ENCODE results near the gene AFG1L. TPM values are rescaled to one million over a fixed set of nuclear protein-coding genes. Genes with fewer than 3 reads are reported as not detected.

The AFG1L gene
- total and polyA plus RNA-seq, 3 experiments from 2014 or later: 4.4 to 5.3 (median 4.4) TPM

- Histone ChIP-seq H3K27ac (ENCODE audit: low read depth, low read length) (no peak overlapping the region), H3K9me3 (ENCODE audit: low read length) (no peaks in the 10 kb centered on the region), H3K4me3 (ENCODE audit: low read length) (no peak overlapping the region), H3K4me1 (ENCODE audit: insufficient read depth, low read length) (no peaks in the 10 kb centered on the region), H3K36me3 (ENCODE audit: insufficient read depth, low read length) (no peaks in the 10 kb centered on the region), H3K27me3 (ENCODE audit: insufficient read depth, low read length, poor library complexity, severe bottlenecking) (no peaks in the 10 kb centered on the region)
- no peak for DNase-seq
- Mint-ChIP-seq H3K9me3 (no peaks in the 10 kb centered on the region), H3K4me1 (no peaks in the 10 kb centered on the region), H3K36me3 (peaks cover 9 to 45% (median 14%) of the 10 kb centered on the region in 3 donors), H3K4me3 (no peak overlapping the region), H3K27me3 (no peaks in the 10 kb centered on the region), H3K27ac (no peak overlapping the region)
- POLR2A ChIA-PET: no interaction called here
- CTCF ChIA-PET: interaction anchor here (1.0 kb wide), 1 partner anchor 11 kb away, joined by 5 read pairs; no protein-coding TSS in a partner anchor
Observed at GRCh38 chr6:108502832-108503231, 208.0 kb downstream of the AFG1L start.

- no peak overlapping the region for H3K27ac Mint-ChIP-seq
- no peaks in the 10 kb centered on the region for H3K27me3 ChIP-seq (ENCODE audit: insufficient read depth, low read length, poor library complexity, severe bottlenecking)
- no peaks in the 10 kb centered on the region for H3K4me1 ChIP-seq (ENCODE audit: insufficient read depth, low read length)
- POLR2A ChIA-PET: no interaction called here
- no peaks in the 10 kb centered on the region for H3K9me3 Mint-ChIP-seq
- peaks cover 11 to 36% (median 11%) of the 10 kb centered on the region in 3 donors for H3K36me3 Mint-ChIP-seq
- no peak overlapping the region for H3K27ac ChIP-seq (ENCODE audit: low read depth, low read length)
- DNase-seq: no peak
- CTCF ChIA-PET: no interaction called here
- H3K27me3 Mint-ChIP-seq: peaks cover 0 to 1% of the 10 kb centered on the region in 2 donors
- no peak overlapping the region for H3K4me3 Mint-ChIP-seq
- no peak overlapping the region for H3K4me3 ChIP-seq (ENCODE audit: low read length)
- no peaks in the 10 kb centered on the region for H3K9me3 ChIP-seq (ENCODE audit: low read length)
- H3K36me3 ChIP-seq (ENCODE audit: insufficient read depth, low read length): no peaks in the 10 kb centered on the region
- no peaks in the 10 kb centered on the region for H3K4me1 Mint-ChIP-seq
Observed at GRCh38 chr6:108507316-108507715, 212.5 kb downstream of the AFG1L start.

- H3K36me3 Mint-ChIP-seq: peaks cover 5 to 12% (median 8%) of the 10 kb centered on the region in 3 donors
- peaks cover 0 to 1% of the 10 kb centered on the region in 2 donors for H3K27me3 Mint-ChIP-seq
- H3K9me3 ChIP-seq (ENCODE audit: low read length): no peaks in the 10 kb centered on the region
- H3K9me3 Mint-ChIP-seq: no peaks in the 10 kb centered on the region
- H3K4me3 Mint-ChIP-seq: no peak overlapping the region
- DNase-seq: no peak
- H3K27me3 ChIP-seq (ENCODE audit: insufficient read depth, low read length, poor library complexity, severe bottlenecking): no peaks in the 10 kb centered on the region
- CTCF ChIA-PET: interaction anchor here (0.6 to 1.0 kb wide), 2 partner anchors 28 to 1355 kb away, joined by 3 read pairs; no protein-coding TSS in a partner anchor
- no peak overlapping the region for H3K4me3 ChIP-seq (ENCODE audit: low read length)
- no peak overlapping the region for H3K27ac ChIP-seq (ENCODE audit: low read depth, low read length)
- H3K36me3 ChIP-seq (ENCODE audit: insufficient read depth, low read length): no peaks in the 10 kb centered on the region
- POLR2A ChIA-PET: no interaction called here
- no peaks in the 10 kb centered on the region for H3K4me1 ChIP-seq (ENCODE audit: insufficient read depth, low read length)
- no peak overlapping the region for H3K27ac Mint-ChIP-seq
- H3K4me1 Mint-ChIP-seq: no peaks in the 10 kb centered on the region
Observed at GRCh38 chr6:108510461-108511319, 215.8 kb downstream of the AFG1L start.

GRCh38 chr6:108518714-108519576 is 224.1 kb downstream of the AFG1L start:
- Histone ChIP-seq H3K4me1 (ENCODE audit: insufficient read depth, low read length) (no peaks in the 10 kb centered on the region), H3K36me3 (ENCODE audit: insufficient read depth, low read length) (no peaks in the 10 kb centered on the region), H3K4me3 (ENCODE audit: low read length) (no peak overlapping the region), H3K9me3 (ENCODE audit: low read length) (no peaks in the 10 kb centered on the region), H3K27ac (ENCODE audit: low read depth, low read length) (no peak overlapping the region), H3K27me3 (ENCODE audit: insufficient read depth, low read length, poor library complexity, severe bottlenecking) (no peaks in the 10 kb centered on the region)
- DNase-seq: no peak
- Mint-ChIP-seq H3K4me3 (no peak overlapping the region), H3K36me3 (peaks cover 0 to 11% (median 4%) of the 10 kb centered on the region in 3 donors), H3K27me3 (no peaks in the 10 kb centered on the region), H3K9me3 (no peaks in the 10 kb centered on the region), H3K4me1 (no peaks in the 10 kb centered on the region), H3K27ac (no peak overlapping the region)
- ChIA-PET CTCF (interaction anchor here (1.1 to 1.9 kb wide), 3 partner anchors 9 to 374 kb away, joined by 3 to 5 read pairs (median 4); no protein-coding TSS in a partner anchor), POLR2A (no interaction called here)

GRCh38 chr6:108521616-108522107 is 226.8 kb downstream of the AFG1L start:
- ChIA-PET POLR2A (no interaction called here), CTCF (interaction anchor here (1.0 to 1.7 kb wide), 3 partner anchors 9 to 20 kb away, joined by 3 to 4 read pairs (median 4); no protein-coding TSS in a partner anchor)
- no peak for DNase-seq

GRCh38 chr6:108523697-108524096 is 228.8 kb downstream of the AFG1L start:
- no peaks in the 10 kb centered on the region for H3K36me3 ChIP-seq (ENCODE audit: insufficient read depth, low read length)
- H3K4me3 ChIP-seq (ENCODE audit: low read length): no peak overlapping the region
- no peaks in the 10 kb centered on the region for H3K9me3 Mint-ChIP-seq
- H3K27ac Mint-ChIP-seq: no peak overlapping the region
- no peaks in the 10 kb centered on the region for H3K9me3 ChIP-seq (ENCODE audit: low read length)
- CTCF ChIA-PET: interaction anchor here (0.9 to 1.5 kb wide), 2 partner anchors 411 to 571 kb away, joined by 3 to 5 read pairs; partner anchors contain the start of gene SESN1
- H3K27ac ChIP-seq (ENCODE audit: low read depth, low read length): no peak overlapping the region
- H3K36me3 Mint-ChIP-seq: peaks cover 0 to 11% (median 4%) of the 10 kb centered on the region in 3 donors
- H3K4me1 Mint-ChIP-seq: no peaks in the 10 kb centered on the region
- no peak overlapping the region for H3K4me3 Mint-ChIP-seq
- no peaks in the 10 kb centered on the region for H3K27me3 ChIP-seq (ENCODE audit: insufficient read depth, low read length, poor library complexity, severe bottlenecking)
- POLR2A ChIA-PET: no interaction called here
- no peaks in the 10 kb centered on the region for H3K4me1 ChIP-seq (ENCODE audit: insufficient read depth, low read length)
- no peaks in the 10 kb centered on the region for H3K27me3 Mint-ChIP-seq
- DNase-seq: no peak

More at GRCh38 chr6:108521616-108522107, 226.8 kb downstream of the AFG1L start:
- H3K9me3 Mint-ChIP-seq: no peaks in the 10 kb centered on the region
- H3K36me3 ChIP-seq (ENCODE audit: insufficient read depth, low read length): no peaks in the 10 kb centered on the region
- H3K4me1 ChIP-seq (ENCODE audit: insufficient read depth, low read length): no peaks in the 10 kb centered on the region
- H3K4me3 ChIP-seq (ENCODE audit: low read length): no peak overlapping the region
- H3K9me3 ChIP-seq (ENCODE audit: low read length): no peaks in the 10 kb centered on the region
- H3K27ac Mint-ChIP-seq: no peak overlapping the region
- H3K27me3 Mint-ChIP-seq: no peaks in the 10 kb centered on the region
- no peaks in the 10 kb centered on the region for H3K27me3 ChIP-seq (ENCODE audit: insufficient read depth, low read length, poor library complexity, severe bottlenecking)
- H3K27ac ChIP-seq (ENCODE audit: low read depth, low read length): no peak overlapping the region
- no peaks in the 10 kb centered on the region for H3K4me1 Mint-ChIP-seq
- peaks cover 0 to 11% (median 4%) of the 10 kb centered on the region in 3 donors for H3K36me3 Mint-ChIP-seq
- H3K4me3 Mint-ChIP-seq: no peak overlapping the region

- CTCF ChIA-PET: interaction anchor here (0.9 to 1.5 kb wide), 2 partner anchors 412 to 570 kb away, joined by 3 to 5 read pairs; partner anchors contain the start of gene SESN1
Observed at GRCh38 chr6:108524528-108525248, 229.8 kb downstream of the AFG1L start.

More at GRCh38 chr6:108524528-108525248, 229.8 kb downstream of the AFG1L start:
- no peak overlapping the region for H3K27ac ChIP-seq (ENCODE audit: low read depth, low read length)
- no peaks in the 10 kb centered on the region for H3K36me3 ChIP-seq (ENCODE audit: insufficient read depth, low read length)
- no peak overlapping the region for H3K4me3 ChIP-seq (ENCODE audit: low read length)
- Mint-ChIP-seq H3K27ac (no peak overlapping the region), H3K9me3 (no peaks in the 10 kb centered on the region), H3K36me3 (peaks cover 0 to 11% (median 4%) of the 10 kb centered on the region in 3 donors), H3K4me1 (no peaks in the 10 kb centered on the region), H3K27me3 (peaks cover 0 to 1% of the 10 kb centered on the region in 2 donors), H3K4me3 (no peak overlapping the region)
- H3K9me3 ChIP-seq (ENCODE audit: low read length): no peaks in the 10 kb centered on the region
- POLR2A ChIA-PET: no interaction called here
- H3K4me1 ChIP-seq (ENCODE audit: insufficient read depth, low read length): no peaks in the 10 kb centered on the region
- no peaks in the 10 kb centered on the region for H3K27me3 ChIP-seq (ENCODE audit: insufficient read depth, low read length, poor library complexity, severe bottlenecking)
- DNase-seq: no peak
